GM12878 (cell line): ENCODE measurements around the gene TUT1. TPM values are rescaled to one million over a fixed set of nuclear protein-coding genes. Genes with fewer than 3 reads are reported as not detected.

Source experiments
- ATF7 ChIP-seq: fragments of 450-650 bp; IDR thresholded peaks from 2 replicates; pipeline ENCODE4 v1.6.1; 2016; ENCODE audit warnings: low read depth, mild to moderate bottlenecking
- CBFB ChIP-seq: IDR thresholded peaks from 2 replicates; pipeline ENCODE4 v1.6.1; 2016; ENCODE audit warnings: antibody characterized with exemption, low read depth
- DPF2 ChIP-seq: fragments of 450-650 bp; IDR thresholded peaks from 2 replicates; pipeline ENCODE4 v1.6.1; 2017; ENCODE audit warnings: mild to moderate bottlenecking
- ELK1 ChIP-seq: IDR thresholded peaks from 2 replicates; pipeline ENCODE4 v1.6.1; 2012; ENCODE audit warnings: low read depth, low read length, improper control_type of control experiment
- FOXK2 ChIP-seq: fragments of 450-650 bp; IDR thresholded peaks from 2 replicates; pipeline ENCODE4 v1.6.1; 2017; ENCODE audit warnings: mild to moderate bottlenecking, moderate library complexity
- HDAC6 ChIP-seq: fragments of 200-600 bp; sonication (generic); IDR thresholded peaks from one replicate; pipeline ENCODE4 v1.8.0; 2017; ENCODE audit warnings: antibody characterized with exemption; ENCODE audit not compliant: unreplicated experiment
- IKZF1 ChIP-seq: fragments of 450-650 bp; conservative IDR thresholded peaks from 2 replicates; pipeline ENCODE4 v1.6.1; 2017; ENCODE audit warnings: antibody characterized with exemption, mild to moderate bottlenecking
- IKZF2 ChIP-seq, 2 experiments: fragments of 450-650 bp; IDR thresholded peaks; 2 replicates each; pipeline ENCODE4 v1.6.1; 2017; ENCODE audit warnings: mild to moderate bottlenecking in 2 of 2, moderate library complexity in 2 of 2
- MTA2 ChIP-seq: fragments of 450-650 bp; IDR thresholded peaks from 2 replicates; pipeline ENCODE4 v1.6.1; 2016; ENCODE audit warnings: low read depth, mild to moderate bottlenecking, moderate library complexity
- NFYA ChIP-seq: IDR thresholded peaks from 2 replicates; pipeline ENCODE4 v1.6.1; 2011; ENCODE audit warnings: low read depth, mild to moderate bottlenecking, low read length, improper control_type of control experiment, borderline replicate concordance
- NKRF ChIP-seq: fragments of 450-650 bp; conservative IDR thresholded peaks from 2 replicates; pipeline ENCODE4 v1.6.1; 2017; ENCODE audit warnings: mild to moderate bottlenecking, moderate library complexity
- PKNOX1 ChIP-seq: fragments of 450-650 bp; IDR thresholded peaks from 2 replicates; pipeline ENCODE4 v1.6.1; 2016; ENCODE audit warnings: mild to moderate bottlenecking
- RAD21 ChIP-seq: IDR thresholded peaks from 2 replicates; pipeline ENCODE4 v1.6.1; 2011; ENCODE audit warnings: mild to moderate bottlenecking, low read depth, low read length, moderate library complexity; ENCODE audit not compliant: insufficient read depth
- RELA ChIP-seq: fragments of 450-650 bp; IDR thresholded peaks from 2 replicates; pipeline ENCODE4 v1.8.0; 2014; ENCODE audit warnings: borderline replicate concordance; ENCODE audit not compliant: partially characterized antibody
- RELB ChIP-seq: fragments of 450-650 bp; IDR thresholded peaks from 2 replicates; pipeline ENCODE4 v1.6.1; 2017; ENCODE audit warnings: low read depth, mild to moderate bottlenecking, moderate library complexity
- RUNX3 ChIP-seq: IDR thresholded peaks from 2 replicates; pipeline ENCODE4 v1.6.1; 2012; ENCODE audit warnings: low read length, inconsistent platforms
- SMAD5 ChIP-seq: IDR thresholded peaks from 2 replicates; pipeline ENCODE4 v1.6.1; 2016; ENCODE audit warnings: antibody characterized with exemption, low read depth
- SPI1 ChIP-seq: IDR thresholded peaks from 2 replicates; pipeline ENCODE4 v1.6.1; 2011; ENCODE audit warnings: low read depth, mild to moderate bottlenecking, low read length, moderate library complexity, borderline replicate concordance; ENCODE audit not compliant: insufficient read depth
- TAF1 ChIP-seq: IDR thresholded peaks from 2 replicates; pipeline ENCODE4 v1.6.1; 2011; ENCODE audit warnings: mild to moderate bottlenecking, low read depth, low read length, borderline replicate concordance
- TARDBP ChIP-seq: IDR thresholded peaks from 2 replicates; pipeline ENCODE4 v1.6.1; 2016; ENCODE audit warnings: borderline replicate concordance
- TCF7 ChIP-seq: IDR thresholded peaks from 2 replicates; pipeline ENCODE4 v1.6.1; 2014; ENCODE audit warnings: antibody characterized with exemption, borderline replicate concordance
- ZNF274 ChIP-seq: IDR thresholded peaks from one replicate; pipeline ENCODE4 v1.8.0; 2011; ENCODE audit not compliant: insufficient read length, insufficient read depth
- polyA plus RNA-seq, 11 experiments: library from polyadenylated mRNA; depleted of rRNA in 4 of 11; unstranded in 6 of 11; stranded (reverse) in 5 of 11; fragments of >200 nt; fragmentation: Nextera tagmentation in 4 of 11; fragmentation: Illumina TruSeq in 1 of 11; extraction: Ambion mirVana in 4 of 11; extraction: Trizol in 1 of 11; gene quantifications; 1 replicate in 1 of 11; 2 replicates in 10 of 11; pipeline versions ENCODE4 v1.2.1 to v1.2.3, GENCODE V29; 2011 to 2016; ENCODE audit warnings: inconsistent platforms in 2 of 11, missing spikeins in 2 of 11, low read depth in 1 of 11
- total RNA-seq, 4 experiments: library from RNA; depleted of rRNA in 3 of 4; stranded (reverse); fragments of >200 nt in 3 of 4; fragmentation: Illumina TruSeq in 1 of 4; extraction: Trizol in 1 of 4; gene quantifications; 2 replicates each; pipeline versions ENCODE4 v1.2.1 to v1.2.3, GENCODE V29; 2013 to 2021
- TF ChIP-seq, protein P1 (sequence below): fragments of 450-650 bp; IDR thresholded peaks from 2 replicates; pipeline ENCODE4 v1.6.1; 2017; ENCODE audit warnings: mild to moderate bottlenecking

TUT1 gene
- total and polyA plus RNA-seq, 10 of the 15 experiments (the other 5 are each of a cell fraction or from before 2014, with no cell fraction given), result 1.1 to 29.9 (median 16.2) TPM

GRCh38 chr11:62542750-62543567, 48.4 kb downstream of the TUT1 start (continued):
- TF ChIP-seq RUNX3 (no peak), IKZF1 (peak; percentile 66), NFYA (no peak), ZNF274 (no peak), TARDBP (no peak), ATF7 (0 out of 2 replicates have a peak, but pooled peaks have one; percentile 43), RAD21 (peak; percentile 81), RELB (no peak), RELA (peak; percentile 24), SPI1 (peak; percentile 22; the same call in 1 of the 2 replicates), MTA2 (0 out of 2 replicates have a peak, but pooled peaks have one; percentile 11), CBFB (no peak), FOXK2 (no peak), ELK1 (no peak), SMAD5 (no peak), TCF7 (no peak), NKRF (no peak; the same call in 1 of the 2 replicates), IKZF2 (IDR thresholded peaks at IDR 0.05) (peak; percentile 15 to 22; a peak in 1 of 4 replicates), PKNOX1 (0 out of 2 replicates have a peak, but pooled peaks have one; percentile 12), TAF1 (no peak), HDAC6 (no peak), DPF2 (0 out of 2 replicates have a peak, but pooled peaks have one; percentile 11)
- TF ChIP-seq, protein P1, sequence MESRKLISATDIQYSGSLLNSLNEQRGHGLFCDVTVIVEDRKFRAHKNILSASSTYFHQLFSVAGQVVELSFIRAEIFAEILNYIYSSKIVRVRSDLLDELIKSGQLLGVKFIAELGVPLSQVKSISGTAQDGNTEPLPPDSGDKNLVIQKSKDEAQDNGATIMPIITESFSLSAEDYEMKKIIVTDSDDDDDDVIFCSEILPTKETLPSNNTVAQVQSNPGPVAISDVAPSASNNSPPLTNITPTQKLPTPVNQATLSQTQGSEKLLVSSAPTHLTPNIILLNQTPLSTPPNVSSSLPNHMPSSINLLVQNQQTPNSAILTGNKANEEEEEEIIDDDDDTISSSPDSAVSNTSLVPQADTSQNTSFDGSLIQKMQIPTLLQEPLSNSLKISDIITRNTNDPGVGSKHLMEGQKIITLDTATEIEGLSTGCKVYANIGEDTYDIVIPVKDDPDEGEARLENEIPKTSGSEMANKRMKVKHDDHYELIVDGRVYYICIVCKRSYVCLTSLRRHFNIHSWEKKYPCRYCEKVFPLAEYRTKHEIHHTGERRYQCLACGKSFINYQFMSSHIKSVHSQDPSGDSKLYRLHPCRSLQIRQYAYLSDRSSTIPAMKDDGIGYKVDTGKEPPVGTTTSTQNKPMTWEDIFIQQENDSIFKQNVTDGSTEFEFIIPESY, result peak; percentile 75; the same call in 1 of the 2 replicates
